Bronchial epithelial cell (primary cell): ENCODE measurements around the gene D2HGDH. TPM values are rescaled to one million over a fixed set of nuclear protein-coding genes. Genes with fewer than 3 reads are reported as not detected.

Experiments
- DNase-seq: peaks from one replicate; pipeline ENCODE4 v3.0.0-alpha.2; 2010; ENCODE audit warnings: low read depth
- FAIRE-seq: peaks from 2 replicates; lab custom pipeline; 2011; peaks lifted over from hg19 to GRCh38; lab: Jason Lieb, UNC
- H3K27me3 ChIP-seq: 2 replicates; pipeline ENCODE4 v1.5.1; 2011; ENCODE audit warnings: low read length; ENCODE audit not compliant: control insufficient read depth, insufficient read depth
- H3K36me3 ChIP-seq: 2 replicates; pipeline ENCODE4 v1.5.1; 2011; ENCODE audit warnings: low read length; ENCODE audit not compliant: control insufficient read depth, insufficient read depth
- H3K4me3 ChIP-seq: 2 replicates; pipeline ENCODE4 v1.5.1; 2011; ENCODE audit warnings: mild to moderate bottlenecking, low read depth, low read length, control low read depth
- CTCF ChIP-seq: IDR thresholded peaks from 2 replicates; pipeline ENCODE4 v1.5.1; 2011; ENCODE audit warnings: mild to moderate bottlenecking, moderate library complexity, low read length, control low read depth, inconsistent platforms; ENCODE audit not compliant: insufficient read depth, severe bottlenecking
- total RNA-seq: library from RNA; depleted of rRNA; stranded (reverse); fragments of >200 nt; gene quantifications from 2 replicates; pipeline ENCODE4 v1.2.1, GENCODE V29; 2014

Gene D2HGDH
- total RNA-seq, 1 donor from 2014 or later: 10.3 TPM

GRCh38 chr2:241733391-241734207, 831 bp upstream of the D2HGDH start:
- peak; percentile 74 for DNase-seq
- H3K27me3 ChIP-seq: no peaks in the 10 kb centered on the region
- H3K36me3 ChIP-seq: peaks cover 2% of the 10 kb centered on the region
- no peak for TF ChIP-seq CTCF
- FAIRE-seq: peak; percentile 58
- peak overlapping the region; percentile 30 for H3K4me3 ChIP-seq

GRCh38 chr2:241734208-241734466, 293 bp upstream of the D2HGDH start:
- peak overlapping the region; percentile 30 for H3K4me3 ChIP-seq
- peak; percentile 2 for TF ChIP-seq CTCF
- no peaks in the 10 kb centered on the region for H3K27me3 ChIP-seq
- DNase-seq (no peak), FAIRE-seq (no peak)
- peaks cover 3% of the 10 kb centered on the region for H3K36me3 ChIP-seq

GRCh38 chr2:241736111-241736510, 1.7 kb downstream of the D2HGDH start:
- DNase-seq: no peak
- no peak for FAIRE-seq
- no peak for TF ChIP-seq CTCF

GRCh38 chr2:241738040-241738686, 3.7 kb downstream of the D2HGDH start:
- FAIRE-seq: no peak

More at GRCh38 chr2:241736111-241736510, 1.7 kb downstream of the D2HGDH start:
- Histone ChIP-seq H3K27me3 (no peaks in the 10 kb centered on the region), H3K36me3 (peaks cover 3% of the 10 kb centered on the region), H3K4me3 (no peak overlapping the region)

DNA sequence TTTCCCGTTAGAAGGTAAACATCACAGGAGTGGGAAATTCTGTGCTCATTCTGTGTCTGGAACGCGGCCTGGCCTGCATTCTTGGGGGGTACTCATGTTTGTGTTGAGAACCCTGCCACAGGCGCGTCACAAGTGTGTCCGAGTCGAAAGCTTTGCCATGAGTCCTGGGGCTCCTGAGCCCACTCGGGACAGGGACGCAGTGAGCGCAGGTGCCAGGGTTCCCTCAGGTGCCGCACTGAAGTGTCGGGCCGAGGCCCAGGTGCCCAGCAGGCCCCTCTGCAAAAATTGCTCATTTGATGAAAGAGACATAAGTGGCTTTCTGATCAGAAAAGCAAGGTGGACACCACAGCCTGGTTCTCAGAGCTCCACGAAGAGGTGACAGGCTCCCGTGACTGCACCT, 4.7 kb downstream of the D2HGDH start:
- no peak for FAIRE-seq
- no peaks in the 10 kb centered on the region for H3K27me3 ChIP-seq
- DNase-seq: no peak
- peaks cover 10% of the 10 kb centered on the region for H3K36me3 ChIP-seq
- TF ChIP-seq CTCF: no peak
- H3K4me3 ChIP-seq: no peak overlapping the region

More at GRCh38 chr2:241738040-241738686, 3.7 kb downstream of the D2HGDH start:
- Histone ChIP-seq H3K36me3 (peaks cover 5% of the 10 kb centered on the region), H3K4me3 (no peak overlapping the region), H3K27me3 (no peaks in the 10 kb centered on the region)
- DNase-seq: no peak
- TF ChIP-seq CTCF: no peak
